Stimulated activated CD4-positive, alpha-beta T cell treated with anti-CD3 and anti-CD28 coated beads, Interleukin-1b, Interleukin-23, amount 100 ng/mL, for 48 hours (primary cell): ENCODE data around the gene FADD.
"Not testable (repeated sequence)": the region's sequence is repeated elsewhere in the genome, so short reads cannot be mapped to it uniquely, and the experiment has no call there.

Experiments used
- DNase-seq: peaks from one replicate; pipeline ENCODE4 v3.0.0-alpha.2; 2020

The FADD gene

DNA sequence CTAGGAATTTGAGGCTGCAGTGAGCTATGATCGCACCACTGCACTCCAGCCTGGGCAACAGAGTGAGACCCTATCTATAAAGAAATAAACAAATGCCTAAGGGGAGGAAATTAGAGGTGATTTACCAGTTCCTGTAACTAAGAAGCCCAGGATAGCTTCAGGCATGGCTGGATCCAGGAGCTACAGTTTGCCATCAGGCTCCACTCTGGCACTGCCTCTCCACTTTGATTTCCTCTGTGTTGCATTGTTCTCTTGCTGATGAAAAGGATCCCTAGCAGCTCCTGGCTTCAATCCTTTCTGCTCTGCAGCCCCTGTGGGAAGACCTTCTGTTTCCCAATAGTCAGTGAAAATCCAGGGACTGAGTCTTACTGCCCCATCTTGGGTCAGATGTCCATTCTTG is 20.1 kb upstream of the FADD start:
- no peak for DNase-seq

DNA sequence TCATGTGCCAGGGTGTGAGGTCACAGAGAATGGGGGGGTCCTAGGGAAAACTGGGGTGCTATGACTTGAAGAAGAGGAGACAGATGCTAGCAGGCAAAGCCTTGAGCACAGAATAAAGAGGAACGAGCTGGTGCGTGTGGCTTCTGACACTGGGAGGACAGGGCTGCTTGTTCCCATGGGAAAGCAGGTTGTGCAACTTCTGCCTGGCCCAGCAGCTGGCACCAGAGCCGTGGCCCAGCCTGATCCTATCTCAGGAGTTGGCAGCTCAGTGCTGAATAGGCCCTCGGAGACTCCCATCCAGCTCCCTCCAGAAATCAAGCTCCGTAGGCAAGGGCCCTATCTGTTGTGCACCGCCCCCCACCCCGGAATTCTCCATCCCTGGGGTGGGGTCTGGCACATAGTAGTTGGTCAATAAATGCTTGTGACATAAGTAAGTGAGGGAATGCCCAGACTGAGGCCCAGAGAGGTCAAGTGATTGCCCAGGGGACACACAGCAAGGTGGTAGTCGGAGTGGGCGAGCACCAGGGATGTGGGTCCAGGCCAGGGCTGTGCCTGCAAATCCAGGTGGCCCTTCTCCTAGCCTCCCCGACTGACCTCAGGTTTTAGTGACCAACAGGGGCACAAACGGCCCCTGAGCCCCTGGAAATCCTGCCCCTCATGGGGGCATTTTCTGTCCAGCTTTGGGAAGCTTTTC is 19.5 kb upstream of the FADD start:
- DNase-seq, result no peak

GRCh38 chr11:70184396-70184795 is 18.7 kb upstream of the FADD start:
- DNase-seq, result no peak

GRCh38 chr11:70185348-70186055 is 17.6 kb upstream of the FADD start:
- no peak for DNase-seq

DNA sequence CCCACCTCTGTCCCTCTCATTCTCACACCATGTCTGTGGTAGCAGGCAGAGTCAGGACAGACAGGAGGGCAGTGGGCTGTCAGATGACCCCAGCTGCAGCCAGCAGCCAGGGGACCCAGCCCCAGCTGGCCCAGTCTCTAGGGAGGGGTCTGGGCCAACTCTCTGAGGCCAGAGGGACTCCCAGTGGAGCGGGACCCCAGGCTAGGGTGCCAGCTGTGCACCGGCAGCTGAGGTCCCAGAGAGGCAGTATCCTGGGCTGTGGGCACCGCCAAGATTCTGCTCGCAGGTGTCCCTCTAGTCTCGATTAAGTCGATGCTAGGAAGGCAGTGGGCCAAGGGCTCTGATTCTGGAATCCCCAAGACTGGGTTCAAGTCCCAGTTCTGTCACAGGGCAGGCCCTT is 16.7 kb upstream of the FADD start:
- DNase-seq, result no peak

- DNase-seq, result no peak
Observed at GRCh38 chr11:70186936-70187335, 16.2 kb upstream of the FADD start.

- DNase-seq, result no peak
Observed at GRCh38 chr11:70187771-70188170, 15.3 kb upstream of the FADD start.

DNA sequence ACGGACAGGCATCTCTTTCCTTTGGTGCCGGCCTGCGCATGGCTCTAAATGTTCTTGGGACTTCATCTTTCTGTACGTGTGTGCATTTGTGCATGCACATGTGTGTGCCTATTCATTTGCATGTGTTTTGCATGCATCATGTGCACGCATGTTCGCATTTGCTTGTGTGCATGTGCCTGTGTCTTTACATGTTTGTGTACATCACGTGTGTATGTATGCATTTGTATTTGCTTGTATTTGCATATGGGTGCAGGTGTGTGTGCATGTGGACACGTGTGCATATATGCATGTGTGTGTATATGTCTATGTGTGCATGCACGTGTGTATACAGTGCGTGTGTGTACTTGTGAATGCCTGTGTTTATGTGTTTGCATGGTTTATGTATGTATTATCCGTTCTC is 13.5 kb upstream of the FADD start:
- DNase-seq, result no peak

- DNase-seq, result peak; percentile 65
Observed at GRCh38 chr11:70191495-70192140, 11.5 kb upstream of the FADD start.

GRCh38 chr11:70192666-70193410 is 10.3 kb upstream of the FADD start:
- DNase-seq, result no peak

DNA sequence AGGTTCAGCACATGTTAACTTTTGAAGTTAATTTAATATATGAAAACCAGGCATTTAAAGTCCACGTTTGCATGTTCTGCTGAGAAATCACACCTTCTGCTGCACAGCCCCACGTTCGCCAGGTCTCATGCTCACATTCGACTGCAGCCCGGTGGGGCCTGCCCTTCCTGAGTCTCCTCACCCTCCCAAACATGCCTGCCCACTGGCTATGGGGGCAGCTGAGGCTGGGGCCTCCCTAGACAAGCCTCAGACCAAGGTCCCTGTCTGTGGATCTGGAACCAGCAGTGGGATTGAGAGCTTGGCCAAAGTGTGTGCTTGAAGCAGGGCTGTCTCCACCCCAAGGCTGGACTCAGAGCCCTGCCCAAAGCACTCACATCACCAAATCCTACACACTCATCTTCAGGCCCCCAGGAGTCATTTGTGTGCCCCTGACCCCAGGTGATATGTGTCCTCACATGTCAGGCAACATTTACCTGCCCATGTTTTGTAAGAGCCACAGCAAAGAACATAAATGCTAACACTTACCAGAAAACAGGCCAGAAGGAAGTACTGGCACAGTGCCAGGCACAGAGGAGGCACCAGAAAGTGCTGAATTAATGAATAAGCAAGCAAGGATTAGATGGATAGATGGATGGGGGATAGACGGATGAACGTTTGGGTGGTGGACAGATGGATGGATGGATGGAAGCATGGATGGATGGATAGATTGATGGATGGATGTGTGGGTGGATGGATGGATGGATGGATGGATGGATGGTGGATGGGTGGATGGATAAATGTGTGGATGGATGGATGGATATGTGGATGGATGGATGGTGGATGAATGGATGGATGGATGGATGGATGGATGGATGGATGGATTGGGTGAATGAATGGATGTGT is 9.4 kb upstream of the FADD start:
- no peak for DNase-seq

DNA sequence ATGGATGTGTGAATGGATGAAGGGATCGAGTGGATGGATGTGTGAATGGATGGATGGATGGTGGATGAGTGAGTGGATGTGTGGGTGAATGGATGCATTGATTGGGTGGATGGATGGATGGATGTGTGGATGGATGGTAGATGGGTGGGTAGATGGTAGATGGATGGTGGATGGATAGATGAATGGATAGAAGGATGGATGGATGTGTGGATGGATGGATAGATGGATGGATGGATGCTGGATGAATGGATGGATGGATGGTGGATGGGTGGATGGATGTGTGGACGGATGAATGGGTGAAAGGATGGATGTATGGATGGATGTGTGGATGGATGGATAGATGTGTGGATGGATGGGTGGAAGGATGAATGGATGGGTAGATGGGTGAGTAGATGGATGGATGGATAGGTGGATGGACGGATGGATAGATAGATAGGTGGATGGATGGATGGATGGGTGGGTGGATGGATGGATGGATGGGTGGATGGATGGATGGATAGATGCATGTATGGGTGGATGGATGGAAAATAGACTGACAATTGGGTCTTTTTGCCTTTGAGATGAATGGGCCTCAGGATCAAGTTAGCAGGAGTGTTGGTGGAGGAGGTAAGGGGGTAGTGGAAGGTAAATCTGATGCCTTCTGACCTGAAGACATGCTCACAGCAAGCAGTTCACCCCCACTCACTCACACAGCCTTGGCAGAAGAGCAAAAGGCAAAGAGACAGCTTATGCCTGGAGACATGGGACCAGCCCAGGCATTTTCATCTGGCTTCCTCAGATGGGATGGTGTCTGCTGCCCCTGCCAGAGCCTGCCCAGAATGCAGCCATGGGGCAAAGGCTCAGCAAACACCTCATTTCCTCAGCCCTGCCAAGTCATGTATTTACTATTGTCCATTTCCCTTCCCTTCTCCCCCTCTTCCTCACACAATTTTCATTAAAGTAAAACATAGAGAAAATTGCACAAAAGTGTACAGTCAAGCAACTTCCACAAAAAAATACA is 8.0 kb upstream of the FADD start:
- DNase-seq, result no peak

DNA sequence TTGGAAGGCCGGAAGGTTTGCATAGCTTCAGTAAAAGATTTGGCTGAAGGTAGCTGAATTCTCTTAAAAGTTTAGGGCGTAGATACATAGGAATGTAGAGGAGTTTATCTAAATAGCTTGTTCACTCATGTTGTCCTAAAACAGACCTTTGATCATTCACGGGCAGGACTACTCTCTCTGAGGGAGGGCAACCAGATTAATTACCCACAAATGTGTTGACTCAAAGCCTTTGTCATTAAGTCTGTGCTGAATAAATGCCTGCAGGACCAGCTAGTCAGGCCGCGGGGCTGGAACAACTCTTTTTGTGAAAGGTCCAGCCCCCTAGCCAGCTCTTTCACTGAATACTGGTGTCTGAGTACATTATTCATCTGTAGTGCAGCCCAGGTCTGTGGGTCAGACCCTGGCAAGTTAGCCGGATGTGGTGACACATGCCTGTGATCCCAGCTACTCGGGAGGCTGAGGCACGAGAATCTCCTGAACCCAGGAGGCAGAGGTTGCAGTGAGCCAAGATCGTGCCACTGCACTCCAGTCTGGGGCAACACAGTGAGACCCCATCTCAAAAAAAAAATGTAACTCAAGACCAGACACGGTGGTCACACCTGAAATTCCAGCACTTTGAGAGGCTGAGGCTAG is 2.8 kb upstream of the FADD start:
- DNase-seq, result no peak

DNA sequence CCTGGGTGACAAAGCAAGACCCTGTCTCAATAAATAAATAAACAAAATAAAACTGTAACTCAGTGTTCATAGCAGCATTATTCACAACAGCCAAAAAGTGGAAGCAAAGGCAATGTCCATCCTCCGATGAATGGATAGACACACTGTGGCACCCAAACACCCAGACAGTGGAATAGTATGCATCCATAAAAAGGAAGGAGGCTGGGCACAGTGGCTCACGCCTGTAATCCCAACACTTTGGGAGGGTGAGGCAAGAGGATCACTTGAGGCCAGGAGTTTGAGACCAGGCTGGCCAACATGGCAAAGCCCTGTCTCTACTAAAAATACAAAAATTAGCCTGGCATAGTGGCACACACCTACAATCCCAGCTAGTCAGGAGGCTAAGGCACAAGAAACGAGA is 2.0 kb upstream of the FADD start:
- not testable (repeated sequence) for DNase-seq

DNA sequence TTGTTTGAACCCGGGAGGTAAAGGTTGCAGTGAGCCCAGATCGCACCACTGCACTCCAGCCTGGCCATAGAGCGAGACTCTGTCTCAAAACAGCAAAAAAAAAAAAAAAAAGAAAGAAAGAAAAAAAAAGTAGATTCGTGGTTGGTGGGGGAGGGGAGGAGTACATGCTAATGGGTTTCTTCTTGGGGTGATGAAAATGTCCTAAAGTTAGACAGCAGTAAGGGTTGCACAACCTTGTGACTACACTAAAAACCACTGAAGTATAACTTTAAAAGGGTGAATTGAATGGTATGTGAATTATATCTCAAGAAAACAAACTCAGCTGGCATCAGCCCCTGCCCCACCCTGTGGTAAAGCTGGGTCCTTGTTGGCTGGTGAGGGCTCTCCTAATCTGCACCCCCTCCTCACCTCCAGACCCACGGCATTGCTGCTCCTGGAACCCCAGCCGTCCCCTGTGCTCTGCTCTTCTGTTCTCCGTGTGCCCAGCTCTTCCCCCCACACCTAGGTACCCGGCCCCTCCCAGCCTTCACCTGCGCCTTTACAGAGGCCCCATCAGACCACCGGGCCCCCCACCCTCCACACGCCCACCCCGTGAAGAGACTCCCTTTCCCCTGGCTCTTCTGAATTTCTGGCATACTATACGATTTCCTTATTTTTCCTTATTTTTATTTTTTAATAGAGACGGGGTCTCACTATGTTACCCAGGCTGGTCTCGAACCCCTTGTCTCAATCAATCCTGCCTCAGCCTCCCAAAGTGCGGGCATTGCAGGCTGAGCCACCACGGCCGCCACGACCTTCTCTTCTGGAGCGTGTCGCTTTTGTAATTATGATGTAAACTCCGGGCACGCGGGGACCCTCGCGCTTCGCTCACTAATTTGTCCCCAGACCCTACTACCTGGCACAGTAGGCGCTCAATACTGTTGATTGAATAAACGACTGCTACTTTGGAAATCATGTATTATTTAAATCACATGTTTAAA is 924 bp upstream of the FADD start:
- DNase-seq, result no peak

DNA sequence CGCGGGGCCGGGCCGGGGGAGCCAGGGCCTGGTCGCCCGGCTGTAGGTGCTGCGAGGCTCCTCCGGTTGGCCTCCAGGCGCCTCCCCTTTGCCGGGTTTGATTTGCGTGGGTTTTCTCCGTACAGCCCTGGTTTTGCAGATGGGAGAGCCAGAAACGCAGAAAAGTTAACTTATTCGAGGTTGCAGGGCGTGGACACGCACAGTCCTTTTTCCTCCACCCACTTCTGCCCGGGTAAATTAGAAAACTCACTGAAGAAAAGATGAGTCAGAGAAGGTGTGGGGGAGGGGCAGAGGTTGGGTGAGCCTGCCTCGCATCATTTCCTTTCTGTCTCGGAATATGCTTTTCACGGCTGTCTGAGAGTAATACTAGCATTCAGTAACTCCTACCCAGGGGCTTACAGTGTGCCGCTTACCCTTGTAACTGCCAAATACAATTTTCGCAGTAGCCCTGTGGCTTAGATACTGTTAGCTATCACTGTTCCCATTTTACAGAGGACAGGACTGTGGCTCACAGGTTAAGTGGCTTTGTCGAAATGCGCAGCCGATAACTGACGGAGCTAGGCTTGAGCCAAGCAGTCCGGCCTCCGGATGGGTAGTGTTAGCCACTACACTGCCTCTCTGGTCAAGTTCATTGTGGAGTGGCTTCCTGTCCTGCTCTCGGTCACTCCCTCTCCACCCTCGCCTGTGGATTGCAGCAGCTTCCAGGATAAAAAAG is 812 bp downstream of the FADD start:
- peak; percentile 89 for DNase-seq

DNA sequence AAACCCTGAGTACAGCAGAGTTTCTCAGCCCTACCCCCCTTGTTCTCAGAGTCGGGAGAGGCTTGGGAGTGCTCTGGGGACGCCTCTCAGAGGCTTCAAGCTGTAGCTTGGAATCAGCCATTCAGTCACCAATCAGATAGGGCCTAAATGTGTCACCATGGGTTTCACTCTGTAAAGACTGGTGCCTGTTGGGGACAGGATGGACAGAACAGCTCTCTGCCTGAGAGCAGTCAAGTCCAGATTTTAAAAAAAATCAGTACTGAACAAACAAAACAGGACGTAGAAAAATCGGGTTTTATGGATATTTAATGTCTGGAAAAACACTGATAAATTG is 1.3 kb downstream of the FADD start:
- DNase-seq, result peak; percentile 23

GRCh38 chr11:70205049-70205725 is 2.1 kb downstream of the FADD start:
- DNase-seq, result no peak
